IMR-90 (cell line): ENCODE results near the gene PLCB4.

Experiments
- BHLHE40 ChIP-seq: fragments of 150-350 bp; IDR thresholded peaks from 2 replicates; pipeline ENCODE4 v1.6.1; 2016; ENCODE audit warnings: mild to moderate bottlenecking, low read depth, low read length
- CHD1 ChIP-seq: IDR thresholded peaks from 2 replicates; pipeline ENCODE4 v1.6.1; 2012; ENCODE audit warnings: low read depth, low read length, improper control_type of control experiment
- CTCF ChIP-seq: conservative IDR thresholded peaks from 2 replicates; pipeline ENCODE4 v1.5.1; 2012; ENCODE audit warnings: mild to moderate bottlenecking, low read depth, low read length, improper control_type of control experiment
- ELK1 ChIP-seq: fragments of 150-350 bp; IDR thresholded peaks from 2 replicates; pipeline ENCODE4 v1.6.1; 2016; ENCODE audit warnings: low read depth, mild to moderate bottlenecking, low read length, moderate library complexity, borderline replicate concordance
- MAFK ChIP-seq: IDR thresholded peaks from 2 replicates; pipeline ENCODE4 v1.6.1; 2012; ENCODE audit warnings: low read depth, low read length, improper control_type of control experiment
- POLR2A ChIP-seq: IDR thresholded peaks from 2 replicates; pipeline ENCODE4 v1.6.1; 2012; ENCODE audit warnings: mild to moderate bottlenecking, low read depth, low read length
- RAD21 ChIP-seq: IDR thresholded peaks from 2 replicates; pipeline ENCODE4 v1.6.1; 2012; ENCODE audit warnings: low read length, improper control_type of control experiment
- USF2 ChIP-seq: fragments of 150-350 bp; IDR thresholded peaks from 2 replicates; pipeline ENCODE4 v1.6.1; 2017; ENCODE audit warnings: mild to moderate bottlenecking, antibody characterized with exemption, low read length, low read depth

- no peak for TF ChIP-seq CTCF
- TF ChIP-seq CHD1 = no peak
- TF ChIP-seq BHLHE40 = no peak
- no peak for TF ChIP-seq POLR2A
- TF ChIP-seq USF2 = no peak
- no peak for TF ChIP-seq ELK1
- TF ChIP-seq RAD21 = no peak
- TF ChIP-seq MAFK = no peak
These were observed 184.2 kb downstream of the PLCB4 start for GRCh38 chr20:9253006-9253539.
